IPS-18c (cell line): Measurements from ENCODE around the gene MRPS10.

Experiments used
- H3K4me3 ChIP-seq: 2 replicates; pipeline ENCODE4 v1.7.0; 2013; ENCODE audit warnings: low read depth, mild to moderate bottlenecking, low read length, moderate library complexity; ENCODE audit not compliant: insufficient read depth
- H3K9me3 ChIP-seq: one replicate; pipeline ENCODE4 v1.6.1; 2013; ENCODE audit warnings: mild to moderate bottlenecking, low read length, moderate library complexity; ENCODE audit not compliant: control insufficient read depth, insufficient read depth

Gene MRPS10

DNA sequence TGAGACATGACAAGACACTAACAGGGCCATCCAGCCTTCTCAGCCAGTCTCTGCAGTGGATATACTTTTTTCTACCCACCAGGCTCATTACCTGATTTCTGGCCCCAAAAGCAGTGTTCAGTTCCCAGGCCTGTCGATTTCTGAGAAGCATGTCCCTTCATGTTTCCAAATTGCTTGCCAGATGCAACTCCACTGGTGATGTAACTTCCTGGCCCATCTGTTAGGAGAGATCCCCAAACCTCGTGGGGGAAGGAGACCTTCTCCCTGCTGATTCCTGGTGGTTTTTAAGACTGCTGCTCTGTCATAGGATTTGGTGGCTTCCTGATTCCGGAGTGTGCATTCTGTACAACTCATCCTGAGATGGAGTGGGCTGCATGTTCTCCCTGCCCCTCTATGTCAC is 31.6 kb upstream of the MRPS10 start:
- Histone ChIP-seq H3K4me3 (no peak overlapping the region), H3K9me3 (no peaks in the 10 kb centered on the region)

DNA sequence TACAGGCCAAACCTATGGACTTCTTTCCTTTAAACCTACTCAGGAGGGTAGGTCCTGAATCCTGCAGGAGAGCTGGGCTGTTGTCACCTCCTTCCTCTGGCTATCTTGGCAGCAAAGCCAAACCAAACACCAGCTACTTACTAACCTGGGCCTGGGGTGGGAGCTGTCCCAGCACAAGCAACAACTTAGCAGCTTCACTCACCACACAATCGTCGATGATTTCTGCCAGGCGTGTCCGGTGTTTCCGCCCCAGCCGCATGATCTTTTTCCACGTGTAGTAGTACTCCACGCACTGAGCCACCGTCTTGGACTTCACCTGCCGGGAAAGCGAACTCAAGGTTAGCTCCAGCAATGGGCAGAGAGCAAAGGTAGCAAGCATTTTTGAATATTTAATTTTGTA is 25.4 kb upstream of the MRPS10 start:
- Histone ChIP-seq H3K4me3 (no peak overlapping the region), H3K9me3 (no peaks in the 10 kb centered on the region)

DNA sequence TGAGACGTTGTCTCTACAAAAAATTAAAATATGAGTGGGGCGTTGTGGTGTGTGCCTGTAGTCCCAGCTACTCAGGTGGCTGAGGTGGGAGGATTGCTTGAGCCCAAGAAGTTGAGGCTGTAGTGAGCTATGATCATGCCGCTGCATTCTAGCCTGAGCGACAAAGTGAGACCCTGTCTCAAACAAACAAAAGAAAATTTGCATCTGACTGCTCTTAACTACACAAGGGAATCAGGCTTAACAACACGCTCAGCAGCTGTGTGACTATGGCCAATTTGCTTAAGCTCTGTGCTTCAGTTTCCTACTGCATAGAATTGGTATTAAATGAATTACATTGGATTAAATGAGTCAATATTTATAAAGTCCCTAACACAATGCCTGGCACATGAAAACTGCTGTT is 24.3 kb upstream of the MRPS10 start:
- H3K9me3 ChIP-seq, result no peaks in the 10 kb centered on the region
- H3K4me3 ChIP-seq, result no peak overlapping the region

DNA sequence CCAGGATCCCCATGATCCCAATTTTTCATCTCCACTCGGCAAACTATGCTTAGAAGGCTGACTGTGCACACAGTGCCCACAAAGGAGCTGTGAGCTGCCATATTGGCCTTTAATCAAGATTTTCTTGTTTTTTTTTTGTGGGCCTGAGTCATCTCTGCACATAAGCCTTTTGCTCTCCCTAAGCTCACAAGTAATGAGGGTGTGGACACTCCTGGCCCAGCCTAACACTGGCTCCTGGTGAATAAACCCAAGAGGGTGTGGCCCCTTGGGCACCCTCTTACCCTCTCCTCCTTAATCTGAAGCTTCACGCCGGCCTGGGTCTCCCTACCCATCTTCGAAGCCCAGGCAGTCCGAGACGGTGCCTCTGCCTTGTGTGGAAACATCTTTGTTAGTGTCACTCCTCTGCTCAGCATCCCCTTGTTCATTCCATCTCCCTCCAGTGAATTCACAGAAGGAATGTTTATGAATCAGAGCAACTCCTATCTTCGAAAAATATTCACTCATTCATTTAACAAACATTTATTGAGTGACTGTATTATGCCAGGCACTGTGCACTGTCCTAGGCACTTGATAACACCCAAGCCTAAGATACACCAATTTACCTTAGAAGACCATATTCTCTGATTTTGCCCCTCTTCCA is 22.2 kb upstream of the MRPS10 start:
- no peaks in the 10 kb centered on the region for H3K9me3 ChIP-seq

DNA sequence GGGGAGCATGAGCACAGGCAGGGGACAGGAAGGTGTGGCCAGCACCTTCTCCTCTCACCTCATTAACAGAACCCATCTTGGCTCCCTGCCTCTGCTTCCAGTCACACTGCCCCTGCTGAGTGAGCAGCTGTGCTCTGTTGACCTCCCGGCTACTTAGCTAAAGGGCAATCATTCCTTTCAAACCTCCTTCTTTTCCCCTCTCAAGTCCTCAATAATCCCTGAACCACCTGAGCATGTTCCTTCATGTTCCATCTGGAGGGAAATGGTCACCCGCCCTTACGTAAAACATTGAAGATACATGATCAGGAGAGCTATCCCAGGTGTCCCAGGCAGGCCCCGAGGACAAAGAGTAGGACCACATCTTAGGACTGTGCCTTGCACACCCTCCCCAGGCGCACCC is 21.7 kb upstream of the MRPS10 start:
- Histone ChIP-seq H3K9me3 (no peaks in the 10 kb centered on the region), H3K4me3 (no peak overlapping the region)

More for the DNA sequence above, 22.2 kb upstream of the MRPS10 start:
- no peak overlapping the region for H3K4me3 ChIP-seq

DNA sequence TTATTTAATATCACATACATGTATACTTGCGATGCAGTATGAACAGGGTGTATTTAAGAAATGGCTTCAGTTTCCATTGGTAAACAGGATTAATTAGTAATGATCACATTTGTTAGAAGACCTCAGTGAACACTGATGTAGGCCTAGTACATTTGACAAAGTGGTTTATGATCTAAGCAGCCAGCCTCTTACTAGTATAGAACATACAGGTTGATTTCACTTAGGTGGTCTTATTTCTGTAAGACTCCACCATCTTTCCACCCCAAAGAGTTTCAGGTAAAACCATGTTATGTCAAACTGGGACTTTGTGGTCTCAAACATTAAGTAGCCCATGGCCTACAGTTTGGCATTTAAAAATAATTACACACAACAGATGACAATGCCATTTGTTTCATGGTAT is 20.2 kb upstream of the MRPS10 start:
- Histone ChIP-seq H3K4me3 (no peak overlapping the region), H3K9me3 (no peaks in the 10 kb centered on the region)

DNA sequence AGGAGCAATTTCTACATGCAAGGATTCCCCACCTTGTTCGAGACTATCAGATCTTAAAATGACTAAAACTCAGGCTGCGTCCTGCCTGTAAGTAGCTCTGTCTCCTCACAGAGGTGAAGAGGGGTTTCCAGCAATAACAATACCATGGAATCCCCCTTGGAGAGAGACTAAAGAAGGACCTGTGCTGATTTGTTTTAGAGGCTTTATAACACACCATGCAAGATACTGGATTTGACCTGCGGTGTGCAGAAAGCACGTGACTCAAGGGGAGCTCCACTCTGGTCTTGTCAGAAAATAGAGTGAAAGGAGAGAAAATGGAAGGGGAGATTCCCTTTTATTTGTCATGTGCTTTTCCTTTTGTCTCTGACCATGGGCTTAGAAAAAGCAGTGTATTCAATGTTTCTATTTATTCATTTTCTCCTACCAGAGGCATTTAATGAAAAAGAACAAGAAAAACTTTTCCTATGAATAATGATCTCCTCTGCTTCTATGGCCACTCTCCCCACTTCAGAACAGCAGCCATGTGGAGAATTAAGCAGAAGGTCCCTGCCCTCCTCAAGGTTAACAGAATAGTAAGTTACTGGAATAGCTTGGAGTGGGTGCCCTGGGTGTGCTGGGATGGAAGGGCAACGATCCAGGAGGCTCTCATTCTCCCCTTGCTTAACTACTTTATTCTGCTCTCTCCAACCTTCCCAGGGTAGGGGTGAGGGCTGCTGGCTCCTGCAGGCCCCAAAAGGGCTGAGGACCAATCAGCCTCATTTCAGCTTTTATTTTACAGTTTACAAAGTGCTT is 19.2 kb upstream of the MRPS10 start:
- no peaks in the 10 kb centered on the region for H3K9me3 ChIP-seq
- H3K4me3 ChIP-seq, result no peak overlapping the region

DNA sequence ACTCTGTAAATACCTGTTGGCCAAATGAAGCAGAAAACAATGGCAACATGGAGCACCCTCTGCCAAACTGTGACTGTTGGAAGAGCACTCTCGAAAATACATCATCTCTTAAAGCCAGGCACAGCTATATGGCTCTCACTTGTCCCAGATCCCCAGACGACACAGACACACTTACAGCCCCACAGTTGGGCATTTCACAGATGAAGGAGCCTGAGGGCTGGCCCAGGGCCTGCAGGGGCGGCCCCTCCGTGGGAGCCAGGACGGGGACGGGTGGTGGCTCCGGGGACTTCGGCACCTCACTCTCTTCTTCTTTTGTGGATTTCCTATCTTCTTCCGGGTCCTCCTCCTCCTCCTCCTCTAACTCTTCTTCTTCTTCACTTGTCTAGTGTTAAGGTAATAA is 18.4 kb upstream of the MRPS10 start:
- no peaks in the 10 kb centered on the region for H3K9me3 ChIP-seq
- H3K4me3 ChIP-seq, result no peak overlapping the region

DNA sequence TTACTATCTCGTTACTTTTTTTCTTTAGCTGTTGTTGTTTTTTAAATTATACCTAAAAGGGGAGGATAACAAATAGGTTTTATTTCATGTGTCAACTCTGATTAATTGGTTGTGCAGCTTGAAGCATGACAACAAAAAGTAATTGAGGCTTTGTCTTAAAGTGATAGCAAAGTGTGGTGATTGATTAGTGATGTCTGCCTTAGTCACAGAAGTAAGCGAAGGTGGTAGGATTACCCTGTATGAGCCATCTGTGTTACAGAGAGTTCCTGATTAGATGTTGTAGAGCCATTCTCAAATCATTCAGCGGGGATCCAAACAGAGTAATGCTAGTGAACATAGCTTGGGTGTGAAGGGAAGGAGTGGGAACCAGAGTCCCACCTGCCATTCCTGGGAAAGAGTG is 14.4 kb upstream of the MRPS10 start:
- Histone ChIP-seq H3K9me3 (no peaks in the 10 kb centered on the region), H3K4me3 (no peak overlapping the region)

DNA sequence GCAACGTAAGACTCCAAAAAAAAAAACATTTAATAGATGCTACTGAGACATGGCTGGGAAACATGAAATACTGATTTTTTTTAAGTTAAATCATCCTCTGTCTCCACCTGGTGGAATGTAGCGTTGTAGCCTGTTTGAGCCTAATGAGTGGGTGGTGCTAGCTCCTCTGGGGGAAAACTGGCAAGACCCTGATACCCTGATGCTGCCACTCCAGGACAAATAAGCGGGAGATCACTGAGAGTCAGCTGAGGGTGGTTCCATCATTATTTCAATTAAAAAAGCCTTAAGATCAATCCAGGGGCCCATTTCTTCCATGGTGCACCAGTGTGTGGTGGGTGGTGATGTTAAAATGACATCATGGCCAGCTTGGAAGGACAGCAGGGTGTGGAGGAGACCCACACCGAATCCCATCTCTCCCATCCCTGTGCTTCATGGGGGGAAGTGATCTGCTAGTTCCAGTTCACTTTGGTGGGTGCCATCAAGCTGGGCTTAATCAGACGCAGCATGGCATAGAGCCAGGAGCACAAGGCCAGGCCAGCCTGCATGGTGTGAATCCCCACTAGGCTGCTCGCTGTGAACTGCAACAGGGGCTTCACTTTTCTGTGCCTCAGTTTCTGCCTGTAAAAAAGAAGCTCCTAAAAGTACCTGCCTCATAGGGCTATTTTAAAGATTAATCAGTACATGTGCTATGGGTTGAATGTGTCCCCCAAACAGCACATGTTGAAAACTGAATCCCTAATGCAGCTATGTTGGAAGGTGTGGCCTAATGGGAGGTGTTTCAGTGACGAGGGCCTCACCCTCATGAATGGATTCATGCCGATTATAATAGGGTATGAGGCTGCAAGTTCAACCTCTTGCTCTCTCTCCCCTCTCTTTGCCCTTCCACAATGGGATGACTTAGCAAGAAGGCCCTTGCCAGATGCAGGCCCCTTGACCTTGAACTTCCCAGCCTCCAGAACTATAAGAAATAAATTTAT is 13.0 kb upstream of the MRPS10 start:
- Histone ChIP-seq H3K9me3 (no peaks in the 10 kb centered on the region), H3K4me3 (no peak overlapping the region)

DNA sequence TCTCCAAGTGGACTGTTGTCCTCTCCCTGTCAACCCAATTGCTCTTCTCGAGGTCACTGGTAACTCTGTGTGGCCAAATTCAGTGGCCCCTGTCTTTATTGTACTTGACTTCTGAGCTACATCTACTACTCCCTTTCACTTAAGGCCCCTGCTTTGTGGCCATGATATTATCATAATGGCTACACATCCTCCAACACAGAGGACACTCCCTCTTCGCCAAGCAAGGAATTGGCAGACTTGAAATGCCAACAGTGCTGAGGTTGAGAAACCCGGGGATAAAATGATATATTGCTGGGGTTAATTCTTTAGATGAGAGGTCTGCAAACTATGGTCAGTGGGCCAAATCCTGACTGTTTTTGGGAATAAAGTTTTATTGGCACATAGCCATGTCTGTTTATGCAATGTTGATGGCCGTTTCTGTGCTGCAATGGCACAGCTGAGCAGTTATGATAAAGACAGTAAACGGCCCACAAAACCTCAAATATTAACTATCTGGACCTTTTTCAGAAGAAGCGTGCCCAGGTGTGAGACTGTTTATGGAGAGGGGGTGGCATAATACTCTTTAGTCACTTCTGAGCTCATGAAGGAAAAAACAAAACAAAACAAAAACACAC is 12.0 kb upstream of the MRPS10 start:
- Histone ChIP-seq H3K9me3 (no peaks in the 10 kb centered on the region), H3K4me3 (no peak overlapping the region)

DNA sequence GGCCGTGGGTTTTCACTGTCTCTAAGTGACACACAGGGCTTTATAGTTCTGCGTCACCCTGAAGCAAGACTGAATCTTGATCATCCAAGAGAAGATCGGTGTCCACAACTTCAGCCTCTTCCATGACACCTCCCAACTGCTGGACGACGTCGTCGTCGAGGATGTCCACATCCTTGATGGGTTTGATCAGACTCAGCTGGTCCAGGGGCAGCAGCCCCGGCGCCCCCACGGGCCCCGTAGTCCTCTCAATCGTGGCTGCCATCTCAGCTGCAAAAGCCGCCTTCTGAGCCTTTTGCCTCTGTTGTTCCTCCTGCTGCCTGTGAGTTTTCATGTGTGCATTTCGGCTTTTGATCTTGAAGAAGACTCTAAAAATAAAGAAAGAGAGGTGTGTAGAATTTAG is 10.6 kb upstream of the MRPS10 start:
- H3K4me3 ChIP-seq, result no peak overlapping the region
- no peaks in the 10 kb centered on the region for H3K9me3 ChIP-seq

DNA sequence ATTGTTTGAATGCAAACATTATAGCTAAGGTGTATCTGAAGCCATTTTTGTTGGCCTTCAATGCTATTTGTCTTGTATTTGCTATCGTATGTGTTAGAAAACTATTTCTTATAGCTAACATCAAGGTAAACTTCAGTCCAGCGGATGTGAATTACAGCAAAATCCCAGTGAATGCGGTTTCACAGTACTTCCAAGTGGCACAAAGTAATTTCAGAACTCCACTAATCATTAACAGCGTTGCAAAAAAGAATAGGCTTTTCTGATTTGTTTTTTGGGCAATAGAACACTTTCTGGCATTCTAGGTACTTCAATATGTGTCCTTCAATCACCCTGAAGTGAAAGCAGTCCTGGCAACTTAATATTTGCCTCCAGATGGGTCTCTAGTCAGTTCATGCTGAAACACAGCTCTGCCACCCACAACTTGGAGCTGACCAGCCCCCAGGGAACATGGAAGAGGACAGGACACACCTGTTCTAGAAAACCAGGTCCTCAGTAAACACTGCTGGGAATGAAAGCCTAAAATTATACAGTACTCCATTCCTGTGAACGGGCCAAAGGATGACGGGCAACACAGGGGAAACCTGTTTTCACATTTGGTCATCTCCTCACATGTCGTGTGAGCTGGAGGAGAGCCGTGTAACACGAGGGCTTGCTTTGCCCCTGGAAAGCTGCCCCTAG is 9.7 kb upstream of the MRPS10 start:
- no peak overlapping the region for H3K4me3 ChIP-seq
- no peaks in the 10 kb centered on the region for H3K9me3 ChIP-seq

DNA sequence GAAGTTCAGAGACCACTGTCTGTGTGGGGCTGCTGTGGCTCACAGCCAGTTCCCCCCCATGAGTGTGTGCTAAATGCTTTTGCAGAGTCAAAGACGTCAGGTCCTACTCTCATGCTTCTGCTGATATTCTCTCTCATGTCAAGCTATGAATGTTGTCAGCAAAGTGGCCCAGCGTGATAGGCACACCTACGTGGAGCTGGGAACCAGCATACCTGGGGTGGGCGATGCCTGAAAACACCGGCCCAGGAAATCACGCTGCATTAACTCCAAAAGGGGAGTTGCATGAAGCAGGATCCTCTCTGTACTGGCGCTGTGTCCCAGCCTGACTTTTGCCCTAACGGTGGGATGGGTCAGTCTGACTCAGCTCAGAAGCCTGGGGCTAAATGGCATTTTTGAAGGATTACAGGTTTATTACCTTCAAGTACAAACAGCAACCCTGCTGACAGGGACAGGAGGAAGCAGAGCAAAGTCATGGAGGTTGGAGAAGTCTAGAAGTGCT is 9.0 kb upstream of the MRPS10 start:
- H3K9me3 ChIP-seq, result no peaks in the 10 kb centered on the region
- no peak overlapping the region for H3K4me3 ChIP-seq

DNA sequence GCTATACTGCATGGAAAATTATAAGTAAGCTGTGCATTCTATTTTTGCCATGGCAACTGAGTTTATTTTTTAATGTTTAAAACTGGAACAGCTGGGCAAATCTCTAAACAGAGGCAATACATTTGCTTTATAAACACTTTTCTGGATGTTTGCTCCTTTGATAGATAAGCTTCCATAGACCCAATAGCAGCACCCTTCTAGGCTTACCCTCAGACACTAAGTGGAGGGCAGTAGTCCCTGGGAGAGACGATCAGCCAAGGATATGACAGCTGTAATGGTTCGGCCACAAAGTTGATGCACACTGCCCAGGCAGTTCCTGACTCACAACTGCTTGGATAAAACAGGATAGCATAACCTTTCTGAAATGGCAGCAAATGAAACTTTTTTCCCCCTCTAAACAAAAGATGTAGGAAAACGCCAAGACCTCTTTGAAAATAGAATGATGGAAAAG is 8.5 kb upstream of the MRPS10 start:
- H3K9me3 ChIP-seq, result no peaks in the 10 kb centered on the region
- H3K4me3 ChIP-seq, result no peak overlapping the region

DNA sequence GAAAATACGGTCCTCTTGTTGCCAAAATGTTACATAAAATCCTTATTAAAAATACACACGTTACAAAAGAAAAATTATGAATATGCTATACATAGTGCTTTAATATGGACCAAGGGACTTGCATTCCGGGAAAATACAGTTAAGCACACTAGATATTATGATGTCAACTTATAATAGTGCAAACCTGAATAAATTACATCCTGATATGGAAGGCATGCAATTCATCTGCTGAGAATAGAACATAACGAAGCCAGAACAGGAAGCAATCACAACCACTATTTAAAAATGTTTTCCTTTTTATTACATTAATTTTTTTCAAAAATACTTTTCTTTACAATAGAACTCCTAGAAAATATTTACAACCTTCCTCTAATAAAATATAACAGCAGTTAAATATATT is 7.8 kb upstream of the MRPS10 start:
- no peak overlapping the region for H3K4me3 ChIP-seq
- H3K9me3 ChIP-seq, result no peaks in the 10 kb centered on the region

DNA sequence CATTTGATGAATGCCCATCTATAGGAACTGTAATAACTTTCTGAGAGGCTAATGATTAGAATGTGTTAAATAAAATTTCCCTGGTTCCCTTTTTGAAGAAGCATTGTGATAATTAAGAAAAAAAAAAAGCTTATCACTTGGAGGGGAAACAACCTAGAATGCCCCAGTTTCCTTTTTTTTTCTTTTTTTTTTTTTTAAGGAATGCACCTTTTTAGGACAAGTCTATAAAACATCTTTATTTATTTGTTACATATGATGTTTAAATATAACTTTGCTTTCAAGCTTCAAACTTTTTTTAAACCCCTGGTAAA is 7.3 kb upstream of the MRPS10 start:
- Histone ChIP-seq H3K4me3 (no peak overlapping the region), H3K9me3 (no peaks in the 10 kb centered on the region)
